OCI-M2 (cell line): ENCODE measurements around the gene TM4SF18.

Experiments
- DNase-seq: peaks from one replicate; lab custom pipeline; 2025; ENCODE audit not compliant: unreplicated experiment; lab: John Stamatoyannopoulos, UW

The TM4SF18 gene

GRCh38 chr3:149288655-149289054 is 44.8 kb downstream of the TM4SF18 start:
- DNase-seq, result no peak

- DNase-seq, result no peak
Measured at GRCh38 chr3:149284034-149284433, 49.4 kb downstream of the TM4SF18 start.

GRCh38 chr3:149283401-149283800 is 50.0 kb downstream of the TM4SF18 start:
- DNase-seq, result no peak

- no peak for DNase-seq
Measured at GRCh38 chr3:149282836-149283235, 50.6 kb downstream of the TM4SF18 start.

GRCh38 chr3:149282322-149282721 is 51.1 kb downstream of the TM4SF18 start:
- no peak for DNase-seq

- no peak for DNase-seq
Measured at GRCh38 chr3:149280671-149281349, 52.6 kb downstream of the TM4SF18 start.

GRCh38 chr3:149278911-149279310 is 54.5 kb downstream of the TM4SF18 start:
- DNase-seq, result no peak

- no peak for DNase-seq
Measured at GRCh38 chr3:149277331-149277813, 56.1 kb downstream of the TM4SF18 start.

GRCh38 chr3:149276619-149277018 is 56.8 kb downstream of the TM4SF18 start:
- DNase-seq, result no peak

GRCh38 chr3:149274220-149274619 is 59.2 kb downstream of the TM4SF18 start:
- DNase-seq, result no peak

GRCh38 chr3:149273096-149273751 is 60.2 kb downstream of the TM4SF18 start:
- DNase-seq, result no peak

GRCh38 chr3:149271669-149272068 is 61.8 kb downstream of the TM4SF18 start:
- no peak for DNase-seq

- DNase-seq, result no peak
Measured at GRCh38 chr3:149270180-149270579, 63.3 kb downstream of the TM4SF18 start.

GRCh38 chr3:149269687-149270086 is 63.7 kb downstream of the TM4SF18 start:
- no peak for DNase-seq
